IMR-90 (cell line): ENCODE measurements around the gene OSBPL6. TPM values are rescaled to one million over a fixed set of nuclear protein-coding genes. Genes with fewer than 3 reads are reported as not detected.

ENCODE experiments used
- ATAC-seq: fragments of 200-7000 bp; cut with Tn5 transposase; 2 replicates; pipeline ENCODE4 v1.9.1; 2020; ENCODE audit warnings: low read depth, mild to moderate bottlenecking, moderate library complexity
- BruUV-seq: library from RNA; stranded (reverse); fragments of 400-500 nt; replicated peaks from 2 replicates; lab custom pipeline; 2021; lab: Mats Ljungman, UMichigan
- CTCF ChIA-PET: fragments of 300-600 bp; formaldehyde crosslinking; extraction: SDS; loops from one replicate; lab custom pipeline; 2021; ENCODE audit warnings: antibody characterized with exemption; lab: Yijun Ruan, JAX
- POLR2A ChIA-PET: fragments of 300-600 bp; sonication (Branson Sonifier 250); formaldehyde crosslinking; loops from one replicate; lab custom pipeline; 2022; ENCODE audit warnings: antibody characterized with exemption; ENCODE audit not compliant: unreplicated experiment; lab: Charles Lee
- DNase-seq: peaks from one replicate; pipeline ENCODE4 v3.0.0; 2013
- H2AFZ ChIP-seq: replicated peaks from 2 replicates; pipeline ENCODE3; 2013; ENCODE audit warnings: low read length, mild to moderate bottlenecking; ENCODE audit not compliant: poor library complexity
- H2AK5ac ChIP-seq: 2 replicates; pipeline ENCODE4 v1.6.1; 2013; ENCODE audit warnings: low read depth, low read length, inconsistent platforms
- H2AK9ac ChIP-seq: replicated peaks from 2 replicates; pipeline ENCODE3; 2013; ENCODE audit warnings: mild to moderate bottlenecking, low read depth, low read length, moderate library complexity; ENCODE audit not compliant: poor library complexity
- H2BK120ac ChIP-seq: 2 replicates; pipeline ENCODE4 v1.6.1; 2013; ENCODE audit warnings: low read depth, low read length, inconsistent platforms
- H2BK15ac ChIP-seq: 3 replicates; pipeline ENCODE4 v1.6.1; 2013; ENCODE audit warnings: low read depth, low read length, inconsistent platforms
- H2BK20ac ChIP-seq: 2 replicates; pipeline ENCODE4 v1.6.1; 2013; ENCODE audit warnings: low read depth, mild to moderate bottlenecking, inconsistent platforms, low read length, moderate library complexity
- H2BK5ac ChIP-seq: 2 replicates; pipeline ENCODE4 v1.6.1; 2013; ENCODE audit warnings: mild to moderate bottlenecking, low read depth, low read length, inconsistent platforms; ENCODE audit not compliant: poor library complexity, severe bottlenecking
- H3K14ac ChIP-seq: replicated peaks from 2 replicates; pipeline ENCODE4 v1.6.1; 2013; ENCODE audit warnings: low read depth, low read length, inconsistent platforms
- H3K18ac ChIP-seq: 2 replicates; pipeline ENCODE4 v1.6.1; 2013; ENCODE audit warnings: low read depth, low read length, control low read depth
- H3K23ac ChIP-seq: 2 replicates; pipeline ENCODE4 v1.6.1; 2013; ENCODE audit warnings: low read depth, low read length, inconsistent platforms
- H3K27ac ChIP-seq: 2 replicates; pipeline ENCODE4 v1.5.1; 2013; ENCODE audit warnings: mild to moderate bottlenecking, control low read depth, low read length; ENCODE audit not compliant: insufficient read depth
- H3K27me3 ChIP-seq: 2 replicates; pipeline ENCODE4 v1.6.1; 2013; ENCODE audit warnings: low read length; ENCODE audit not compliant: control insufficient read depth, insufficient read depth
- H3K36me3 ChIP-seq: 2 replicates; pipeline ENCODE4 v1.6.1; 2013; ENCODE audit warnings: low read length, mixed read lengths; ENCODE audit not compliant: control insufficient read depth, insufficient read depth
- H3K4ac ChIP-seq: 2 replicates; pipeline ENCODE4 v1.6.1; 2013; ENCODE audit warnings: low read depth, low read length, inconsistent platforms
- H3K4me1 ChIP-seq: 2 replicates; pipeline ENCODE4 v1.6.1; 2013; ENCODE audit warnings: low read length, mixed read lengths; ENCODE audit not compliant: control insufficient read depth, insufficient read depth
- H3K4me2 ChIP-seq: 2 replicates; pipeline ENCODE4 v1.6.1; 2013; ENCODE audit warnings: low read depth, mild to moderate bottlenecking, control low read depth, low read length, moderate library complexity
- H3K4me3 ChIP-seq: 2 replicates; pipeline ENCODE4 v1.5.1; 2013; ENCODE audit warnings: low read depth, mild to moderate bottlenecking, control low read depth, low read length, moderate library complexity; ENCODE audit not compliant: insufficient read depth
- H3K56ac ChIP-seq: 2 replicates; pipeline ENCODE4 v1.6.1; 2013; ENCODE audit warnings: low read length, inconsistent platforms; ENCODE audit not compliant: insufficient read depth; ENCODE audit errors: extremely low read depth
- H3K79me1 ChIP-seq, 2 experiments: 2 replicates each; pipeline ENCODE4 v1.6.1; 2013; ENCODE audit warnings: low read length in 2 of 2, inconsistent platforms in 1 of 2, low read depth in 1 of 2
- H3K9ac ChIP-seq: 2 replicates; pipeline ENCODE4 v1.6.1; 2013; ENCODE audit warnings: low read depth, low read length, control low read depth
- H3K9me1 ChIP-seq: 2 replicates; pipeline ENCODE4 v1.6.1; 2013; ENCODE audit warnings: low read length, inconsistent platforms; ENCODE audit not compliant: insufficient read depth
- H3K9me3 ChIP-seq: 2 replicates; pipeline ENCODE4 v1.6.1; 2013; ENCODE audit warnings: low read length; ENCODE audit not compliant: control insufficient read depth, insufficient read depth
- H4K20me1 ChIP-seq: 2 replicates; pipeline ENCODE4 v1.6.1; 2013; ENCODE audit warnings: low read length, inconsistent platforms; ENCODE audit not compliant: insufficient read depth
- H4K5ac ChIP-seq: 2 replicates; pipeline ENCODE4 v1.6.1; 2013; ENCODE audit warnings: mild to moderate bottlenecking, low read depth, low read length, control low read depth
- H4K8ac ChIP-seq, 2 experiments: 2 replicates each; pipeline ENCODE4 v1.6.1; 2013; ENCODE audit warnings: low read depth in 2 of 2, low read length in 2 of 2, control low read depth in 1 of 2, inconsistent platforms in 1 of 2
- H4K91ac ChIP-seq: 2 replicates; pipeline ENCODE4 v1.6.1; 2013; ENCODE audit warnings: low read depth, low read length, inconsistent platforms; ENCODE audit not compliant: insufficient read depth
- BHLHE40 ChIP-seq: fragments of 150-350 bp; IDR thresholded peaks from 2 replicates; pipeline ENCODE4 v1.6.1; 2016; ENCODE audit warnings: mild to moderate bottlenecking, low read depth, low read length
- CEBPB ChIP-seq: IDR thresholded peaks from 2 replicates; pipeline ENCODE4 v1.6.1; 2012; ENCODE audit warnings: low read depth, low read length, improper control_type of control experiment
- CHD1 ChIP-seq: IDR thresholded peaks from 2 replicates; pipeline ENCODE4 v1.6.1; 2012; ENCODE audit warnings: low read depth, low read length, improper control_type of control experiment
- CTCF ChIP-seq: conservative IDR thresholded peaks from 2 replicates; pipeline ENCODE4 v1.5.1; 2012; ENCODE audit warnings: mild to moderate bottlenecking, low read depth, low read length, improper control_type of control experiment
- ELK1 ChIP-seq: fragments of 150-350 bp; IDR thresholded peaks from 2 replicates; pipeline ENCODE4 v1.6.1; 2016; ENCODE audit warnings: low read depth, mild to moderate bottlenecking, low read length, moderate library complexity, borderline replicate concordance
- FOS ChIP-seq: fragments of 150-350 bp; IDR thresholded peaks from 2 replicates; pipeline ENCODE4 v1.6.1; 2016; ENCODE audit warnings: low read depth, low read length
- MAFK ChIP-seq: IDR thresholded peaks from 2 replicates; pipeline ENCODE4 v1.6.1; 2012; ENCODE audit warnings: low read depth, low read length, improper control_type of control experiment
- MAZ ChIP-seq: IDR thresholded peaks from 2 replicates; pipeline ENCODE4 v1.6.1; 2012; ENCODE audit warnings: low read depth, mild to moderate bottlenecking, low read length, improper control_type of control experiment, moderate library complexity, borderline replicate concordance
- MXI1 ChIP-seq: IDR thresholded peaks from 2 replicates; pipeline ENCODE4 v1.6.1; 2012; ENCODE audit warnings: low read depth, mild to moderate bottlenecking, low read length, moderate library complexity, borderline replicate concordance
- NFE2L2 ChIP-seq: fragments of 150-350 bp; IDR thresholded peaks from 2 replicates; pipeline ENCODE4 v1.6.1; 2016; ENCODE audit warnings: low read depth, mild to moderate bottlenecking, low read length
- POLR2A ChIP-seq: IDR thresholded peaks from 2 replicates; pipeline ENCODE4 v1.6.1; 2012; ENCODE audit warnings: mild to moderate bottlenecking, low read depth, low read length
- RAD21 ChIP-seq: IDR thresholded peaks from 2 replicates; pipeline ENCODE4 v1.6.1; 2012; ENCODE audit warnings: low read length, improper control_type of control experiment
- RCOR1 ChIP-seq: IDR thresholded peaks from 2 replicates; pipeline ENCODE4 v1.6.1; 2012; ENCODE audit warnings: mild to moderate bottlenecking, low read length, improper control_type of control experiment; ENCODE audit not compliant: insufficient replicate concordance
- RFX5 ChIP-seq: IDR thresholded peaks from 2 replicates; pipeline ENCODE4 v1.8.0; 2012; ENCODE audit warnings: low read depth, mild to moderate bottlenecking, low read length, moderate library complexity
- SMC3 ChIP-seq: fragments of 150-350 bp; IDR thresholded peaks from 2 replicates; pipeline ENCODE4 v1.6.1; 2016; ENCODE audit warnings: low read depth, mild to moderate bottlenecking, antibody characterized with exemption, low read length, moderate library complexity
- USF2 ChIP-seq: fragments of 150-350 bp; IDR thresholded peaks from 2 replicates; pipeline ENCODE4 v1.6.1; 2017; ENCODE audit warnings: mild to moderate bottlenecking, antibody characterized with exemption, low read length, low read depth
- WGBS, 2 experiments: methylation state at CpG; one replicate each; pipeline versions ENCODE4 v1.1.5 to v1.1.7; 2013; ENCODE audit warnings: missing lambda C conversion rate in 2 of 2; ENCODE audit not compliant: insufficient read length in 1 of 2; ENCODE audit errors: extremely low coverage in 2 of 2; 5-methylcytosine and 5-hydroxymethylcytosine counted together
- dilution Hi-C: fragments of 300-500 bp; cut with HindIII; formaldehyde crosslinking; loops from one replicate; pipeline ENCODE4 v1.14.3; 2018; ENCODE audit warnings: low sequenced_read_pairs; ENCODE audit not compliant: unreplicated experiment
- in situ Hi-C: fragments of 300-500 bp; cut with MboI; formaldehyde crosslinking; loops from 3 replicates; pipeline ENCODE4 v1.14.3; 2019; ENCODE audit warnings: low sequenced_read_pairs, inconsistent platforms, mixed read lengths
- intact Hi-C: fragments of 100-400 bp; cut with micrococcal nuclease; formaldehyde crosslinking; loops from 2 replicates; pipeline ENCODE4 v1.10.0; 2022
- polyA plus RNA-seq, 3 experiments: library from polyadenylated mRNA; depleted of rRNA; stranded (reverse); fragments of >200 nt; gene quantifications; 2 replicates each; pipeline ENCODE4 v1.2.3, GENCODE V29; 2012; ENCODE audit warnings: low replicate concordance in 1 of 3
- total RNA-seq: library from RNA; depleted of rRNA; stranded (reverse); fragments of >200 nt; gene quantifications from 2 replicates; pipeline ENCODE4 v1.2.3, GENCODE V29; 2012

Gene OSBPL6
- total and polyA plus RNA-seq, 2 of the 4 experiments (the other 2 are of a cell fraction), result 3.2 to 3.7 TPM

GRCh38 chr2:178285287-178285615 is 90.9 kb downstream of the OSBPL6 start:
- H3K4ac ChIP-seq, result no peak overlapping the region
- H2BK20ac ChIP-seq, result no peak overlapping the region
- no peak overlapping the region for H4K91ac ChIP-seq
- no peak overlapping the region for H3K56ac ChIP-seq
- WGBS, 2 experiments, result no CpG with 5 or more reads among the region's 1 CpG
- H4K20me1 ChIP-seq, result no peaks in the 10 kb centered on the region
- no peaks in the 10 kb centered on the region; the same call in 1 of the 2 replicates for H3K9me1 ChIP-seq
- H2BK15ac ChIP-seq, result no peak overlapping the region
- no peaks in the 10 kb centered on the region for H3K4me1 ChIP-seq
- H3K9ac ChIP-seq, result no peak overlapping the region
- H3K4me3 ChIP-seq, result no peak overlapping the region
- H3K9me3 ChIP-seq, result no peaks in the 10 kb centered on the region
- CTCF ChIA-PET, result interaction anchor here (0.7 kb wide), 1 partner anchor 344 kb away, joined by 5 read pairs; no protein-coding TSS in a partner anchor
- no peak overlapping the region for H2AK9ac ChIP-seq
- H3K79me1 ChIP-seq, result peaks cover 0 to 6% of the 10 kb centered on the region in 2 experiments; a peak in 1 of 4 replicates
- no peak overlapping the region for H2AFZ ChIP-seq
- POLR2A ChIA-PET, result no interaction called here
- H3K23ac ChIP-seq, result no peak overlapping the region
- no peak overlapping the region for H3K27ac ChIP-seq
- no peaks in the 10 kb centered on the region for H3K27me3 ChIP-seq
- H2BK5ac ChIP-seq, result no peak overlapping the region
- H3K14ac ChIP-seq, result no peak overlapping the region
- no peak overlapping the region for H4K8ac ChIP-seq
- in situ Hi-C loops (no loop called here), dilution Hi-C loops (no loop called here), intact Hi-C loops (no loop called here)
- no peak for TF ChIP-seq CEBPB
- TF ChIP-seq NFE2L2, result no peak
- TF ChIP-seq SMC3, result no peak
- TF ChIP-seq RFX5, result no peak
- no peak for TF ChIP-seq FOS
- no peak for TF ChIP-seq BHLHE40
- TF ChIP-seq RCOR1, result no peak
- TF ChIP-seq ELK1, result no peak
- TF ChIP-seq RAD21, result no peak
- no peak for TF ChIP-seq MXI1
- TF ChIP-seq USF2, result no peak
- TF ChIP-seq MAFK, result no peak
- no peak for TF ChIP-seq CTCF
- TF ChIP-seq MAZ, result no peak
- no peak for TF ChIP-seq POLR2A
- no peak for TF ChIP-seq CHD1
- no peak for DNase-seq
- no peaks in the 10 kb centered on the region for H3K36me3 ChIP-seq
- H2AK5ac ChIP-seq, result no peak overlapping the region
- H4K5ac ChIP-seq, result no peak overlapping the region
- no peak overlapping the region for H3K4me2 ChIP-seq
- no TSS peak for BruUV-seq
- no peak for ATAC-seq
- H3K18ac ChIP-seq, result no peak overlapping the region
- no peak overlapping the region for H2BK120ac ChIP-seq
